ENCODE measurements around the gene ZBTB7C. TPM values are rescaled to one million over a fixed set of nuclear protein-coding genes. Genes with fewer than 3 reads are reported as not detected.

Gene ZBTB7C
- total RNA-seq, 2 donors from 2014 or later: 1.3 to 2.3 TPM

- 94 to 95% methylated on average over 6 to 7 of the region's 7 CpGs for WGBS, 2 donors
- Histone ChIP-seq H3K4me1 (peaks cover 22% of the 10 kb centered on the region), H3K27me3 (no peaks in the 10 kb centered on the region), H3K4me3 (no peak overlapping the region), H3K36me3 (replicated peaks in 1 of 2; ENCODE audit: insufficient read depth in 1 of 2, low read depth in 2 of 2) (no peaks in the 10 kb centered on the region), H3K9me3 (no peaks in the 10 kb centered on the region), H3K27ac (no peak overlapping the region)
- DNase-seq (no peak), ATAC-seq (no peak)
- intact Hi-C loops (cut with DNase I): no loop called here
- TF ChIP-seq CTCF (IDR thresholded peaks at IDR 0.05) (no peak), POLR2A (IDR thresholded peaks at IDR 0.05) (no peak)
Measured at GRCh38 chr18:48159816-48160215, 249.4 kb downstream of the ZBTB7C start.

- intact Hi-C loops (cut with DNase I): no loop called here
- Histone ChIP-seq H3K9me3 (no peaks in the 10 kb centered on the region), H3K27ac (no peak overlapping the region), H3K4me1 (peaks cover 25% of the 10 kb centered on the region), H3K4me3 (no peak overlapping the region), H3K36me3 (replicated peaks in 1 of 2; ENCODE audit: insufficient read depth in 1 of 2, low read depth in 2 of 2) (no peaks in the 10 kb centered on the region), H3K27me3 (no peaks in the 10 kb centered on the region)
- TF ChIP-seq CTCF (IDR thresholded peaks at IDR 0.05) (no peak), POLR2A (IDR thresholded peaks at IDR 0.05) (no peak)
- 92 to 95% methylated on average over 5 of the region's 5 CpGs for WGBS, 2 donors
- ATAC-seq (no peak), DNase-seq (no peak)
Measured at GRCh38 chr18:48158721-48159120, 250.5 kb downstream of the ZBTB7C start.

GRCh38 chr18:48157956-48158355 lies 251.2 kb downstream of the ZBTB7C start:
- ATAC-seq (no peak), DNase-seq (no peak)
- intact Hi-C loops (cut with DNase I): no loop called here
- Histone ChIP-seq H3K4me3 (no peak overlapping the region), H3K4me1 (peaks cover 32% of the 10 kb centered on the region), H3K27ac (no peak overlapping the region), H3K27me3 (no peaks in the 10 kb centered on the region), H3K9me3 (no peaks in the 10 kb centered on the region), H3K36me3 (replicated peaks in 1 of 2; ENCODE audit: insufficient read depth in 1 of 2, low read depth in 2 of 2) (no peaks in the 10 kb centered on the region)
- TF ChIP-seq CTCF (IDR thresholded peaks at IDR 0.05): peak in 4 of 7 experiments; percentile 3 to 12 (median 5)
- no peak for TF ChIP-seq POLR2A (IDR thresholded peaks at IDR 0.05)
- 55 to 58% methylated on average over 3 to 4 of the region's 4 CpGs for WGBS, 2 donors

GRCh38 chr18:48155856-48156255 lies 253.3 kb downstream of the ZBTB7C start:
- intact Hi-C loops (cut with DNase I): no loop called here
- DNase-seq (no peak), ATAC-seq (no peak)
- 76 to 80% methylated on average over 4 of the region's 4 CpGs for WGBS, 2 donors
- Histone ChIP-seq H3K27me3 (no peaks in the 10 kb centered on the region), H3K4me3 (no peak overlapping the region), H3K9me3 (no peaks in the 10 kb centered on the region), H3K27ac (no peak overlapping the region), H3K4me1 (peaks cover 20% of the 10 kb centered on the region), H3K36me3 (replicated peaks in 1 of 2; ENCODE audit: insufficient read depth in 1 of 2, low read depth in 2 of 2) (no peaks in the 10 kb centered on the region)
- no peak for TF ChIP-seq POLR2A (IDR thresholded peaks at IDR 0.05)
- no peak for TF ChIP-seq CTCF (IDR thresholded peaks at IDR 0.05)

GRCh38 chr18:48154828-48155227 lies 254.4 kb downstream of the ZBTB7C start:
- Histone ChIP-seq H3K36me3 (replicated peaks in 1 of 2; ENCODE audit: insufficient read depth in 1 of 2, low read depth in 2 of 2) (no peaks in the 10 kb centered on the region), H3K9me3 (no peaks in the 10 kb centered on the region), H3K4me3 (no peak overlapping the region), H3K4me1 (peaks cover 16% of the 10 kb centered on the region), H3K27me3 (no peaks in the 10 kb centered on the region), H3K27ac (no peak overlapping the region)
- no peak for ATAC-seq
- intact Hi-C loops (cut with DNase I): no loop called here
- no peak for TF ChIP-seq CTCF (IDR thresholded peaks at IDR 0.05)
- DNase-seq: no peak

All from body of pancreas (tissue), 4 donors.